H1 (cell line): ENCODE data around the gene FAM76A. TPM values are rescaled to one million over a fixed set of nuclear protein-coding genes. Genes with fewer than 3 reads are reported as not detected.

Source experiments
- CHD2 ChIP-seq: IDR thresholded peaks from 2 replicates; pipeline ENCODE4 v1.6.1; 2012; ENCODE audit warnings: low read length, improper control_type of control experiment
- CHD7 ChIP-seq: fragments of 300-600 bp; sonication (generic); IDR thresholded peaks from 2 replicates; pipeline ENCODE4 v1.7.1; 2012; ENCODE audit warnings: low read length, moderate library complexity, mild to moderate bottlenecking, inconsistent platforms; ENCODE audit not compliant: insufficient replicate concordance
- CREB1 ChIP-seq: IDR thresholded peaks from 2 replicates; pipeline ENCODE4 v1.6.1; 2012; ENCODE audit warnings: inconsistent platforms
- FOSL1 ChIP-seq: IDR thresholded peaks from 2 replicates; pipeline ENCODE4 v1.6.1; 2011; ENCODE audit warnings: mild to moderate bottlenecking, low read depth, low read length, moderate library complexity; ENCODE audit not compliant: insufficient read depth
- PHF8 ChIP-seq: fragments of 200-600 bp; sonication (generic); conservative IDR thresholded peaks from 2 replicates; pipeline ENCODE4 v1.7.1; 2012; ENCODE audit warnings: low read depth, mild to moderate bottlenecking, inconsistent platforms, low read length, moderate library complexity
- POLR2A ChIP-seq, 2 experiments: IDR thresholded peaks; 1 replicate in 1 of 2; 2 replicates in 1 of 2; pipeline ENCODE4 v1.6.1; 2011; ENCODE audit warnings: low read depth in 2 of 2, low read length in 2 of 2, mild to moderate bottlenecking in 2 of 2; ENCODE audit errors: control extremely low read depth in 1 of 2
- RFX5 ChIP-seq: IDR thresholded peaks from 2 replicates; pipeline ENCODE4 v1.6.1; 2011; ENCODE audit warnings: low read depth, low read length, improper control_type of control experiment, borderline replicate concordance
- SRF ChIP-seq: IDR thresholded peaks from 2 replicates; pipeline ENCODE4 v1.6.1; 2011; ENCODE audit warnings: mild to moderate bottlenecking, low read depth, low read length, moderate library complexity
- TEAD4 ChIP-seq: IDR thresholded peaks from 2 replicates; pipeline ENCODE4 v1.6.1; 2012; ENCODE audit warnings: low read depth, low read length, inconsistent platforms, mixed read lengths
- polyA plus RNA-seq, 7 experiments: library from polyadenylated mRNA; depleted of rRNA in 3 of 7; stranded (reverse) in 5 of 7; unstranded in 2 of 7; fragments of >200 nt in 5 of 7; fragments of 200-250 nt in 2 of 7; gene quantifications; 1 replicate in 5 of 7; 2 replicates in 1 of 7; 4 replicates in 1 of 7; pipeline versions ENCODE4 v1.2.1 to v1.2.3, GENCODE V29; 2011 to 2013; ENCODE audit warnings: missing spikeins in 2 of 7, mixed read lengths in 2 of 7
- total RNA-seq: library from RNA; stranded (reverse); fragmentation: NEBNext Ultra II Directional; extraction: Animal tissue kit (Norgen Biotek cat#: 25700); gene quantifications from 2 replicates; pipeline ENCODE4 v1.2.1, GENCODE V29; 2021

The FAM76A gene
- total and polyA plus RNA-seq, 2 of the 8 experiments (the other 6 are each of a cell fraction or from before 2014, with no cell fraction given) = 3.4 to 16.2 TPM

- TF ChIP-seq CHD7 (no peak), FOSL1 (no peak), TEAD4 (no peak), SRF (no peak), PHF8 (no peak), CHD2 (no peak), POLR2A (IDR thresholded peaks at IDR 0.05; ENCODE audit: control extremely low read depth in 1 of 2, low read depth in 2 of 2, low read length in 2 of 2) (no peak), RFX5 (no peak), CREB1 (no peak)
Observed at GRCh38 chr1:27779122-27779521, 53.4 kb downstream of the FAM76A start (continued).
